H1 (cell line): ENCODE data around the gene TBC1D9. TPM values are rescaled to one million over a fixed set of nuclear protein-coding genes. Genes with fewer than 3 reads are reported as not detected.

Experiments
- CTCF ChIA-PET: fragments of 300-600 bp; sonication (Branson Sonifier 250); formaldehyde crosslinking; loops from one replicate; lab custom pipeline; 2021; ENCODE audit not compliant: partially characterized antibody; lab: Charles Lee
- POLR2A ChIA-PET: fragments of 300-600 bp; sonication (Branson Sonifier 250); formaldehyde crosslinking; loops from one replicate; lab custom pipeline; 2021; ENCODE audit warnings: inconsistent platforms; ENCODE audit not compliant: partially characterized antibody; lab: Charles Lee
- DNase-seq, 2 experiments: peaks; one replicate each; pipeline versions ENCODE4 v3.0.0 to v3.0.0-alpha.2; 2010 to 2022; ENCODE audit warnings: low spot score in 2 of 2, low read depth in 1 of 2, mixed read lengths in 1 of 2
- FAIRE-seq: peaks from 2 replicates; lab custom pipeline; 2011; peaks lifted over from hg19 to GRCh38; lab: Jason Lieb, UNC
- H2AFZ ChIP-seq: 2 replicates; pipeline ENCODE4 v1.8.1; 2012; ENCODE audit warnings: low read length, inconsistent platforms
- H2AK5ac ChIP-seq: 2 replicates; pipeline ENCODE4 v1.6.1; 2013; ENCODE audit warnings: low read depth, low read length
- H2BK120ac ChIP-seq: replicated peaks from 2 replicates; pipeline ENCODE3; 2013; ENCODE audit warnings: low read depth, low read length, inconsistent platforms
- H2BK12ac ChIP-seq: 2 replicates; pipeline ENCODE4 v1.6.1; 2013; ENCODE audit warnings: low read depth, low read length
- H2BK15ac ChIP-seq: 2 replicates; pipeline ENCODE4 v1.6.1; 2013; ENCODE audit warnings: low read length
- H2BK20ac ChIP-seq: 2 replicates; pipeline ENCODE4 v1.6.1; 2013; ENCODE audit warnings: low read length
- H2BK5ac ChIP-seq: 2 replicates; pipeline ENCODE4 v1.6.1; 2013; ENCODE audit warnings: low read depth, low read length
- H3K14ac ChIP-seq: 2 replicates; pipeline ENCODE4 v1.6.1; 2013; ENCODE audit warnings: inconsistent platforms; ENCODE audit not compliant: insufficient read length
- H3K18ac ChIP-seq: 2 replicates; pipeline ENCODE4 v1.6.1; 2013; ENCODE audit warnings: low read length; ENCODE audit errors: extremely low read depth
- H3K23ac ChIP-seq: 2 replicates; pipeline ENCODE4 v1.6.1; 2013; ENCODE audit warnings: inconsistent platforms; ENCODE audit not compliant: insufficient read length
- H3K23me2 ChIP-seq: 2 replicates; pipeline ENCODE4 v1.6.1; 2013; ENCODE audit warnings: low read depth, low read length
- H3K27ac ChIP-seq: 2 replicates; pipeline ENCODE4 v1.6.1; 2011; ENCODE audit warnings: low read depth, low read length, inconsistent platforms
- H3K27me3 ChIP-seq, 4 experiments: replicated peaks in 1 of 4; 1 replicate in 1 of 4; 2 replicates in 3 of 4; pipeline versions ENCODE4 v1.6.1 to v1.8.1; 2011 to 2013; ENCODE audit warnings: low read length in 3 of 4, mild to moderate bottlenecking in 3 of 4, inconsistent platforms in 2 of 4, mixed read lengths in 2 of 4, moderate library complexity in 1 of 4; ENCODE audit not compliant: control insufficient read depth in 3 of 4, insufficient read depth in 3 of 4; ENCODE audit errors: extremely low read depth in 1 of 4
- H3K36me3 ChIP-seq, 4 experiments: 2 replicates each; pipeline versions ENCODE4 v1.6.1 to v1.8.1; 2011 to 2013; ENCODE audit warnings: mild to moderate bottlenecking in 4 of 4, low read length in 3 of 4, moderate library complexity in 2 of 4, control low read depth in 1 of 4, inconsistent platforms in 1 of 4; ENCODE audit not compliant: insufficient read depth in 4 of 4, control insufficient read depth in 2 of 4
- H3K4ac ChIP-seq: replicated peaks from 2 replicates; pipeline ENCODE3; 2013; ENCODE audit warnings: low read length, low read depth, mixed read lengths, inconsistent platforms; ENCODE audit not compliant: insufficient read length
- H3K4me1 ChIP-seq, 4 experiments: replicated peaks in 1 of 4; 1 replicate in 1 of 4; 2 replicates in 3 of 4; pipeline versions ENCODE4 v1.6.1 to v1.8.1; 2011 to 2013; ENCODE audit warnings: low read length in 3 of 4, inconsistent platforms in 2 of 4, mixed read lengths in 1 of 4; ENCODE audit not compliant: insufficient read depth in 4 of 4, control insufficient read depth in 3 of 4
- H3K4me2 ChIP-seq, 2 experiments: 2 replicates each; pipeline versions ENCODE4 v1.6.1 to v1.8.1; 2011 to 2013; ENCODE audit warnings: low read depth in 2 of 2, low read length in 2 of 2, control low read depth in 1 of 2, inconsistent platforms in 1 of 2, mild to moderate bottlenecking in 1 of 2; ENCODE audit not compliant: insufficient read depth in 1 of 2
- H3K4me3 ChIP-seq, 4 experiments: fragments of 200-600, 300-600 bp in 1 of 4; sonication (generic), shearing (Covaris generic), sonication (Bioruptor Twin) in 1 of 4; 2 replicates each; pipeline versions ENCODE4 v1.5.1 to v1.8.1; 2011 to 2016; ENCODE audit warnings: low read length in 4 of 4, low read depth in 3 of 4, control low read depth in 2 of 4, inconsistent platforms in 2 of 4, mild to moderate bottlenecking in 2 of 4, mixed read lengths in 1 of 4, moderate library complexity in 1 of 4; ENCODE audit not compliant: insufficient read depth in 2 of 4; ENCODE audit errors: extremely low read depth in 1 of 4
- H3K56ac ChIP-seq: replicated peaks from 2 replicates; pipeline ENCODE3; 2013; ENCODE audit warnings: low read depth, mild to moderate bottlenecking, mixed read lengths, low read length, inconsistent platforms; ENCODE audit not compliant: insufficient read length
- H3K79me1 ChIP-seq: 2 replicates; pipeline ENCODE4 v1.6.1; 2013; ENCODE audit warnings: low read depth, low read length, control low read depth
- H3K79me2 ChIP-seq, 2 experiments: 2 replicates each; pipeline versions ENCODE4 v1.6.1 to v1.8.1; 2012 to 2013; ENCODE audit warnings: low read length in 2 of 2, mild to moderate bottlenecking in 2 of 2, inconsistent platforms in 1 of 2; ENCODE audit not compliant: insufficient read depth in 2 of 2, control insufficient read depth in 1 of 2
- H3K9ac ChIP-seq, 4 experiments: replicated peaks in 1 of 4; 1 replicate in 1 of 4; 2 replicates in 3 of 4; pipeline versions ENCODE4 v1.6.1 to v1.8.1; 2011 to 2013; ENCODE audit warnings: low read depth in 3 of 4, low read length in 3 of 4, control low read depth in 2 of 4, mild to moderate bottlenecking in 2 of 4, moderate library complexity in 2 of 4, inconsistent platforms in 1 of 4; ENCODE audit errors: extremely low read depth in 1 of 4
- H3K9me3 ChIP-seq, 2 experiments: 2 replicates each; pipeline versions ENCODE4 v1.6.1 to v1.8.1; 2012 to 2013; ENCODE audit warnings: mild to moderate bottlenecking in 2 of 2, moderate library complexity in 2 of 2, control low read depth in 1 of 2, inconsistent platforms in 1 of 2, low read depth in 1 of 2, low read length in 1 of 2, mixed read lengths in 1 of 2; ENCODE audit not compliant: insufficient read depth in 2 of 2
- H4K20me1 ChIP-seq, 2 experiments: replicated peaks in 1 of 2; 2 replicates each; pipeline versions ENCODE3 to v1.8.1; 2011 to 2013; ENCODE audit warnings: inconsistent platforms in 2 of 2, low read length in 2 of 2, mild to moderate bottlenecking in 1 of 2; ENCODE audit not compliant: insufficient read depth in 2 of 2, control insufficient read depth in 1 of 2
- H4K5ac ChIP-seq: 2 replicates; pipeline ENCODE4 v1.6.1; 2013; ENCODE audit warnings: low read length, low read depth, mixed read lengths, inconsistent platforms; ENCODE audit not compliant: insufficient read length
- H4K8ac ChIP-seq: 2 replicates; pipeline ENCODE4 v1.8.0; 2013; ENCODE audit warnings: mild to moderate bottlenecking, moderate library complexity, low read length, inconsistent platforms; ENCODE audit not compliant: insufficient read depth; ENCODE audit errors: extremely low read depth
- H4K91ac ChIP-seq: replicated peaks from 2 replicates; pipeline ENCODE3; 2013; ENCODE audit warnings: low read length, mixed read lengths, inconsistent platforms; ENCODE audit not compliant: insufficient read length
- RXRA ChIP-seq: IDR thresholded peaks from 2 replicates; pipeline ENCODE4 v1.6.1; 2011; ENCODE audit warnings: low read depth, mild to moderate bottlenecking, low read length, moderate library complexity; ENCODE audit not compliant: insufficient read depth
- WGBS, 2 experiments: shearing (Covaris generic) in 1 of 2; methylation state at CpG; one replicate each; pipeline versions ENCODE4 v1.1.6 to v1.1.7; 2013 to 2015; ENCODE audit warnings: low lambda C conversion rate in 2 of 2, mixed read lengths in 2 of 2, inconsistent platforms in 1 of 2, low coverage in 1 of 2, missing lambda C conversion rate in 1 of 2; ENCODE audit not compliant: insufficient replicate concordance in 2 of 2, insufficient coverage in 1 of 2, insufficient read length in 1 of 2; ENCODE audit errors: extremely low coverage in 1 of 2, missing lambda C conversion rate in 1 of 2; 5-methylcytosine and 5-hydroxymethylcytosine counted together
- polyA plus RNA-seq, 7 experiments: library from polyadenylated mRNA; depleted of rRNA in 3 of 7; stranded (reverse) in 5 of 7; unstranded in 2 of 7; fragments of >200 nt in 5 of 7; fragments of 200-250 nt in 2 of 7; gene quantifications; 1 replicate in 5 of 7; 2 replicates in 1 of 7; 4 replicates in 1 of 7; pipeline versions ENCODE4 v1.2.1 to v1.2.3, GENCODE V29; 2011 to 2013; ENCODE audit warnings: missing spikeins in 2 of 7, mixed read lengths in 2 of 7
- total RNA-seq: library from RNA; stranded (reverse); fragmentation: NEBNext Ultra II Directional; extraction: Animal tissue kit (Norgen Biotek cat#: 25700); gene quantifications from 2 replicates; pipeline ENCODE4 v1.2.1, GENCODE V29; 2021

Gene TBC1D9
- total and polyA plus RNA-seq, 2 of the 8 experiments (the other 6 are each of a cell fraction or from before 2014, with no cell fraction given): 0.94 to 1.0 TPM

GRCh38 chr4:140668111-140668510 lies 88.1 kb downstream of the TBC1D9 start:
- POLR2A ChIA-PET: no interaction called here

More at GRCh38 chr4:140668111-140668510, 88.1 kb downstream of the TBC1D9 start:
- DNase-seq (no peak), FAIRE-seq (no peak)
- H3K4me3 ChIP-seq: no peak overlapping the region
- no peaks in the 10 kb centered on the region for H3K36me3 ChIP-seq
- H3K9ac ChIP-seq: no peak overlapping the region
- CTCF ChIA-PET: interaction anchor here (1.0 to 1.7 kb wide), 3 partner anchors 19 to 241 kb away, joined by 3 to 4 read pairs (median 3); partner anchors contain the start of gene CLGN
- no peak overlapping the region for H3K18ac ChIP-seq
- no peaks in the 10 kb centered on the region for H3K4me1 ChIP-seq
- H3K56ac ChIP-seq: no peak overlapping the region
- 91% methylated on average over 1 of the region's 1 CpG; no CpG with 5 or more reads in 1 of the 2 experiments for WGBS, 2 experiments
- no peaks in the 10 kb centered on the region for H3K27me3 ChIP-seq
- no peak overlapping the region for H2BK12ac ChIP-seq
- TF ChIP-seq RXRA: no peak
- H3K27ac ChIP-seq: no peak overlapping the region
- no peak overlapping the region for H2AFZ ChIP-seq
- H3K4me2 ChIP-seq: no peak overlapping the region
- H2BK120ac ChIP-seq: no peak overlapping the region
- no peaks in the 10 kb centered on the region for H3K79me2 ChIP-seq
- H3K79me1 ChIP-seq: no peaks in the 10 kb centered on the region
- H3K23ac ChIP-seq: no peak overlapping the region
- no peak overlapping the region for H2BK20ac ChIP-seq
- H4K91ac ChIP-seq: no peak overlapping the region
- H4K5ac ChIP-seq: no peak overlapping the region
- H4K20me1 ChIP-seq: no peaks in the 10 kb centered on the region
- H3K4ac ChIP-seq: no peak overlapping the region
- no peaks in the 10 kb centered on the region for H3K9me3 ChIP-seq
- H2AK5ac ChIP-seq: no peak overlapping the region
- no peaks in the 10 kb centered on the region for H3K23me2 ChIP-seq
- H4K8ac ChIP-seq: no peak overlapping the region
- no peak overlapping the region for H2BK15ac ChIP-seq
- H2BK5ac ChIP-seq: no peak overlapping the region
- H3K14ac ChIP-seq: no peak overlapping the region
